PC-3 (cell line): ENCODE results near the gene CYP2C18. TPM values are rescaled to one million over a fixed set of nuclear protein-coding genes. Genes with fewer than 3 reads are reported as not detected.

Experiments
- ATAC-seq: fragments of 200-7000 bp; cut with Tn5 transposase; 2 replicates; pipeline ENCODE4 v1.9.1; 2020; ENCODE audit warnings: mild to moderate bottlenecking, moderate library complexity
- BruUV-seq: library from RNA; stranded (reverse); fragments of 400-500 nt; replicated peaks from 2 replicates; lab custom pipeline; 2021; lab: Mats Ljungman, UMichigan
- CTCF ChIA-PET: fragments of 300-600 bp; sonication (Branson Sonifier 250); formaldehyde crosslinking; loops from one replicate; lab custom pipeline; 2022; ENCODE audit warnings: antibody characterized with exemption; lab: Charles Lee
- POLR2A ChIA-PET: fragments of 300-600 bp; sonication (Branson Sonifier 250); formaldehyde crosslinking; loops from one replicate; lab custom pipeline; 2022; ENCODE audit warnings: antibody characterized with exemption; ENCODE audit not compliant: unreplicated experiment; lab: Charles Lee
- DNase-seq: peaks from one replicate; pipeline ENCODE4 v3.0.0-alpha.2; 2015
- H2AFZ ChIP-seq: fragments of 300-600 bp; sonication (generic); 2 replicates; pipeline ENCODE4 v1.6.0; 2016; ENCODE audit warnings: antibody characterized with exemption, low read length
- H3F3A ChIP-seq: fragments of 300-600 bp; sonication (generic); one replicate; pipeline ENCODE4 v1.6.0; 2017; ENCODE audit warnings: antibody characterized with exemption, low read length, control low read depth, mild to moderate bottlenecking; ENCODE audit not compliant: unreplicated experiment
- H3K27ac ChIP-seq: fragments of 300-600 bp; sonication (generic); 2 replicates; pipeline ENCODE4 v1.5.1; 2016; ENCODE audit warnings: mild to moderate bottlenecking, low read length
- H3K27me3 ChIP-seq: fragments of 300-600 bp; sonication (generic); 2 replicates; pipeline ENCODE4 v1.6.1; 2016; ENCODE audit warnings: low read length, mixed read lengths
- H3K36me3 ChIP-seq: fragments of 300-600 bp; sonication (generic); 2 replicates; pipeline ENCODE4 v1.6.1; 2016; ENCODE audit warnings: low read depth, mixed run types, low read length, mixed read lengths
- H3K4me1 ChIP-seq: fragments of 300-600 bp; sonication (generic); 2 replicates; pipeline ENCODE4 v1.5.1; 2016; ENCODE audit warnings: low read length; ENCODE audit not compliant: insufficient read depth
- H3K4me2 ChIP-seq: fragments of 300-600 bp; sonication (generic); 2 replicates; pipeline ENCODE4 v1.6.0; 2016; ENCODE audit warnings: low read length
- H3K4me3 ChIP-seq: fragments of 300-600 bp; sonication (generic); 2 replicates; pipeline ENCODE4 v1.5.1; 2016; ENCODE audit warnings: mild to moderate bottlenecking, low read length, mixed read lengths
- H3K79me2 ChIP-seq: fragments of 300-600 bp; sonication (generic); 2 replicates; pipeline ENCODE4 v1.6.1; 2017; ENCODE audit warnings: low read length, mixed read lengths
- H3K9ac ChIP-seq: fragments of 300-600 bp; sonication (generic); 2 replicates; pipeline ENCODE4 v1.6.0; 2016; ENCODE audit warnings: mild to moderate bottlenecking, low read length
- H3K9me2 ChIP-seq: fragments of 300-600 bp; sonication (generic); replicated peaks from 2 replicates; pipeline ENCODE4 v1.6.1; 2016; ENCODE audit warnings: mixed run types, low read length, mixed read lengths
- H3K9me3 ChIP-seq: fragments of 300-600 bp; sonication (generic); 2 replicates; pipeline ENCODE4 v1.6.1; 2016; ENCODE audit warnings: low read length, mixed read lengths
- H4K20me1 ChIP-seq: fragments of 300-600 bp; sonication (generic); 2 replicates; pipeline ENCODE4 v1.6.1; 2016; ENCODE audit warnings: low read length, mixed read lengths
- EZH2 ChIP-seq: fragments of 300-600 bp; sonication (generic); IDR thresholded peaks from one replicate; pipeline ENCODE4 v1.6.1; 2017; ENCODE audit warnings: antibody characterized with exemption, mild to moderate bottlenecking, low read length; ENCODE audit not compliant: unreplicated experiment
- EZH2phosphoT487 ChIP-seq: fragments of 300-600 bp; sonication (generic); IDR thresholded peaks from 2 replicates; pipeline ENCODE4 v1.6.1; 2018; ENCODE audit warnings: mild to moderate bottlenecking, antibody characterized with exemption, low read length, borderline replicate concordance
- intact Hi-C: fragments of 100-400 bp; cut with micrococcal nuclease; formaldehyde crosslinking; loops from 2 replicates; pipeline ENCODE4 v1.9.0; 2023
- total RNA-seq: library from RNA; depleted of rRNA; stranded (reverse); fragments of >200 nt; gene quantifications from 2 replicates; pipeline ENCODE4 v1.2.3, GENCODE V29; 2014
- TF ChIP-seq, protein P1 (sequence below): fragments of 300-600 bp; sonication (generic); conservative IDR thresholded peaks from 2 replicates; pipeline ENCODE4 v1.5.1; 2017; ENCODE audit warnings: antibody characterized with exemption, low read depth, mild to moderate bottlenecking, low read length

The CYP2C18 gene
- total RNA-seq, 1 experiment from 2014 or later: not detected

GRCh38 chr10:94673614-94674321 lies 9.8 kb upstream of the CYP2C18 start:
- ATAC-seq: no peak
- peaks cover 6% of the 10 kb centered on the region; the same call in 1 of the 2 replicates for H3K27me3 ChIP-seq
- no peak overlapping the region for H3K27ac ChIP-seq
- no peaks in the 10 kb centered on the region for H3K79me2 ChIP-seq
- no peaks in the 10 kb centered on the region for H3K36me3 ChIP-seq
- intact Hi-C loops: no loop called here
- H3K9ac ChIP-seq: no peak overlapping the region
- H3K9me3 ChIP-seq: no peaks in the 10 kb centered on the region
- CTCF ChIA-PET: no interaction called here
- H3F3A ChIP-seq: no peaks in the 10 kb centered on the region
- no peaks in the 10 kb centered on the region for H3K4me1 ChIP-seq
- no peak overlapping the region for H2AFZ ChIP-seq
- H4K20me1 ChIP-seq: no peaks in the 10 kb centered on the region
- no peak overlapping the region for H3K4me3 ChIP-seq
- no peak for DNase-seq
- BruUV-seq: no TSS peak
- H3K4me2 ChIP-seq: no peak overlapping the region
- POLR2A ChIA-PET: no interaction called here
- no peaks in the 10 kb centered on the region for H3K9me2 ChIP-seq
- TF ChIP-seq, protein P1, sequence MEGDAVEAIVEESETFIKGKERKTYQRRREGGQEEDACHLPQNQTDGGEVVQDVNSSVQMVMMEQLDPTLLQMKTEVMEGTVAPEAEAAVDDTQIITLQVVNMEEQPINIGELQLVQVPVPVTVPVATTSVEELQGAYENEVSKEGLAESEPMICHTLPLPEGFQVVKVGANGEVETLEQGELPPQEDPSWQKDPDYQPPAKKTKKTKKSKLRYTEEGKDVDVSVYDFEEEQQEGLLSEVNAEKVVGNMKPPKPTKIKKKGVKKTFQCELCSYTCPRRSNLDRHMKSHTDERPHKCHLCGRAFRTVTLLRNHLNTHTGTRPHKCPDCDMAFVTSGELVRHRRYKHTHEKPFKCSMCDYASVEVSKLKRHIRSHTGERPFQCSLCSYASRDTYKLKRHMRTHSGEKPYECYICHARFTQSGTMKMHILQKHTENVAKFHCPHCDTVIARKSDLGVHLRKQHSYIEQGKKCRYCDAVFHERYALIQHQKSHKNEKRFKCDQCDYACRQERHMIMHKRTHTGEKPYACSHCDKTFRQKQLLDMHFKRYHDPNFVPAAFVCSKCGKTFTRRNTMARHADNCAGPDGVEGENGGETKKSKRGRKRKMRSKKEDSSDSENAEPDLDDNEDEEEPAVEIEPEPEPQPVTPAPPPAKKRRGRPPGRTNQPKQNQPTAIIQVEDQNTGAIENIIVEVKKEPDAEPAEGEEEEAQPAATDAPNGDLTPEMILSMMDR: no peak
- TF ChIP-seq EZH2phosphoT487 (no peak), EZH2 (no peak)

DNA sequence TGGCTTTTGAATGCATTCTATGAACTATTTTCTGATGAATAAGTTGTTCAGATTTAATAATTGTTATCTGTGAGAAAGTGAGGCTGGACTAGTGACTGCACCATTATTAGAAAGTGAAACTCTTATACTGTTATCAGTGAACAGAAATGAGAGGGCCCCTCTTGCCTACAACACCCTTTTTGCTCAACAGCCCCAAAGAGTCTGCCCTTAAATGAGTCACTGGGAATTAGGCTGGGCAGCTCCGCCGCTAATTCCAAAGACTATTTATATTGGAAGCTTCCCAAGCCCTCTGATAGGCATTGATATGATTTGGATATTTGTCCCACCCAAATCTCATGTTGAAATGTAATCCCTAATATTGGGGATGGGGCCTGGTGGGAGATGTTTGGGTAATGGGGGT lies 7.0 kb upstream of the CYP2C18 start:
- BruUV-seq: no TSS peak
- POLR2A ChIA-PET: no interaction called here
- TF ChIP-seq, protein P1: no peak
- no peak for TF ChIP-seq EZH2phosphoT487
- TF ChIP-seq EZH2: no peak
- Histone ChIP-seq H3K79me2 (no peaks in the 10 kb centered on the region), H3K9ac (no peak overlapping the region), H3K9me3 (no peaks in the 10 kb centered on the region), H3K27ac (no peak overlapping the region), H3K27me3 (no peaks in the 10 kb centered on the region), H3K4me2 (no peak overlapping the region), H3F3A (no peaks in the 10 kb centered on the region), H3K9me2 (no peaks in the 10 kb centered on the region), H3K36me3 (no peaks in the 10 kb centered on the region), H3K4me1 (no peaks in the 10 kb centered on the region), H3K4me3 (no peak overlapping the region), H4K20me1 (no peaks in the 10 kb centered on the region), H2AFZ (no peak overlapping the region)
- no peak for ATAC-seq
- no peak for DNase-seq
- intact Hi-C loops: no loop called here
- CTCF ChIA-PET: no interaction called here

DNA sequence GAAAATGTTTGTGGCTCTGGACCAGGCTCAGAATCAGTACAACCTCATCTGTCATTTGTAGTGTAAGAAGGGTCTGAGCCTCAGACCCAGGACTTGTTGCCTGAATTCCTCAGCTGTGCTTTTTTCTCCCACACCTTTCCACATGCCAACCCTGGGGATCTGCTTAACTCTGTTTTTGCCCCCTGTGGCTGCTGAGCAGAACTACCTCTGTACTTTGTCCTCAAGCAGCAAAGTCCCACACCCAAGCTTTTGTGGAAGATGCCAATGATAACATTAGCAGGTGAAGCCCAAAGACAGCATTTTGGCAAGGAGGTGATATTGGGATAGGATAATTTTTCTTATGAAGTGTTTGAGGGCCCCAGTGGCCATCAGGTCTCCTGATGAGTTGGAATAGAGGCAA lies 5.8 kb upstream of the CYP2C18 start:
- Histone ChIP-seq H3K36me3 (no peaks in the 10 kb centered on the region), H4K20me1 (no peaks in the 10 kb centered on the region), H3K27me3 (no peaks in the 10 kb centered on the region), H2AFZ (no peak overlapping the region), H3K4me3 (no peak overlapping the region), H3K9me2 (no peaks in the 10 kb centered on the region), H3K79me2 (no peaks in the 10 kb centered on the region), H3K9ac (no peak overlapping the region), H3K4me1 (no peaks in the 10 kb centered on the region), H3K4me2 (no peak overlapping the region), H3K9me3 (no peaks in the 10 kb centered on the region), H3F3A (no peaks in the 10 kb centered on the region), H3K27ac (no peak overlapping the region)
- ChIA-PET POLR2A (no interaction called here), CTCF (no interaction called here)
- TF ChIP-seq, protein P1: peak; percentile 28; the same call in 1 of the 2 replicates
- TF ChIP-seq EZH2phosphoT487: no peak
- intact Hi-C loops: no loop called here
- DNase-seq: peak; percentile 4
- BruUV-seq: no TSS peak
- ATAC-seq: no peak; the same call in 1 of the 2 replicates
